ENCODE measurements around the gene PCDHGA1.
"Not testable (repeated sequence)": the region's sequence is repeated elsewhere in the genome, so short reads cannot be mapped to it uniquely, and the experiment has no call there.

PCDHGA1 gene

DNA sequence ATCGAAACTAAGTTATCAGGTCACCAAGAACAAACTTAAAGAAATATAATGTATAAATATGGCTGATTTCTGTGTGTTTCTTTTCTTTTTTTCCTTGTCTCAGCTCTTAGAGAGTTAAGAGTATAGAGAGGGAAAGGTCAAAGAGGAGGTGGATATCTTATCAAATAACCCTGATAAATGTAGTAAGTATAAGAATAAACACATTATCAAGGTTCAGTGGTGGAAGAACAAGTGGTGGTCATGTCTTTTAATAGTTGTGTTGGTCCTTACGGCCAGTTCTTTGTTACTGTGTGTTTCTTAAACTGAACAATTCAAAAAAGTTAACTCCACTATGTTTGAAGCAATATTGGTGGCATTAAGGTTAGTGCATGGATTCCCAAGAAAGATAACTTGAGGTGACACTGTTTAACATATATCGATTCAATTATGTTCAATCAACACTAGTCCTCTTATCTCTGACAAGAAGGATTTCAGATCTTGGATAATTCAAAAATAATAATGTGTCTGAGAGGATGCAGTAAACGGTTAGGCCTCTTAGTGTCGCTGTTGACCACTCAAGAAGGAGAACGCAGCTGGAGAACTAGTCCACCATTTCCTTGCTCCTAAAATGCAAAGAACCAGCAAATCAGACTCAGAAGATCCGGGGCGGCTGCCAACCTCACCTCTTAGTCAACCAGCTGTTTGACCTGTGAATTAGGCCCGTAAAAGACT, 13.1 kb downstream of the PCDHGA1 start, which contains the start of gene PCDHGA3:
Gene PCDHGA3 (plus strand): TSS at position 588 of the 711 bp plus-strand sequence. CDS start 205 bp downstream, outside the sequence.
- Histone ChIP-seq H2BK15ac (replicated peaks; ENCODE audit: low read depth) (no peak within 1 kb of the TSS), H3K36me3 (ENCODE audit: control insufficient read depth, insufficient read depth, low read length) (no peaks in the 10 kb centered on the region), H3K79me1 (ENCODE audit: low read length) (no peaks in the 10 kb centered on the region), H3K79me2 (ENCODE audit: control insufficient read depth, insufficient read depth, low read length) (no peaks in the 10 kb centered on the region), H3K9ac (ENCODE audit: low read length) (no peak within 1 kb of the TSS), H3K56ac (ENCODE audit: low read length) (no peak within 1 kb of the TSS), H3K4me3 (ENCODE audit: low read length) (no peak within 1 kb of the TSS), H4K8ac (ENCODE audit: low read depth, low read length) (no peak within 1 kb of the TSS), H2AK5ac (ENCODE audit: low read length) (no peak within 1 kb of the TSS), H3K23ac (ENCODE audit: low read length) (no peak within 1 kb of the TSS), H3K18ac (ENCODE audit: low read length) (no peak within 1 kb of the TSS), H3K27me3 (ENCODE audit: insufficient read depth, low read length, poor library complexity) (no peaks in the 10 kb centered on the region), H3K27ac (ENCODE audit: low read depth, low read length) (no peak within 1 kb of the TSS), H3K4me2 (ENCODE audit: low read length) (no peak within 1 kb of the TSS), H4K5ac (ENCODE audit: low read length) (no peak within 1 kb of the TSS), H2BK120ac (ENCODE audit: low read depth, low read length) (no peak within 1 kb of the TSS), H3K4ac (ENCODE audit: low read depth, low read length) (no peak within 1 kb of the TSS), H3K4me1 (ENCODE audit: control insufficient read depth, low read depth, low read length) (no peaks in the 10 kb centered on the region), H2BK5ac (ENCODE audit: low read length) (no peak within 1 kb of the TSS)
- peak; percentile 37 for DNase-seq
- WGBS (ENCODE audit: extremely low coverage, insufficient coverage, low lambda C conversion rate): no CpG with 5 or more reads among the region's 9 CpGs

GRCh38 chr5:141343953-141344463, 13.7 kb downstream of the PCDHGA1 start:
- Histone ChIP-seq H2AK5ac (ENCODE audit: low read length) (no peak overlapping the region), H4K5ac (ENCODE audit: low read length) (no peak overlapping the region), H3K23ac (ENCODE audit: low read length) (no peak overlapping the region), H3K18ac (ENCODE audit: low read length) (no peak overlapping the region), H3K4me1 (ENCODE audit: control insufficient read depth, low read depth, low read length) (no peaks in the 10 kb centered on the region), H3K27ac (ENCODE audit: low read depth, low read length) (no peak overlapping the region), H2BK5ac (ENCODE audit: low read length) (no peak overlapping the region), H3K56ac (ENCODE audit: low read length) (no peak overlapping the region), H3K36me3 (ENCODE audit: control insufficient read depth, insufficient read depth, low read length) (no peaks in the 10 kb centered on the region), H3K4me2 (ENCODE audit: low read length) (no peak overlapping the region), H3K9ac (ENCODE audit: low read length) (no peak overlapping the region), H2BK15ac (replicated peaks; ENCODE audit: low read depth) (no peak overlapping the region), H3K79me2 (ENCODE audit: control insufficient read depth, insufficient read depth, low read length) (no peaks in the 10 kb centered on the region), H3K79me1 (ENCODE audit: low read length) (no peaks in the 10 kb centered on the region), H2BK120ac (ENCODE audit: low read depth, low read length) (no peak overlapping the region), H4K8ac (ENCODE audit: low read depth, low read length) (no peak overlapping the region), H3K4ac (ENCODE audit: low read depth, low read length) (no peak overlapping the region), H3K27me3 (ENCODE audit: insufficient read depth, low read length, poor library complexity) (no peaks in the 10 kb centered on the region), H3K4me3 (ENCODE audit: low read length) (no peak overlapping the region)
- no CpG with 5 or more reads among the region's 31 CpGs for WGBS (ENCODE audit: extremely low coverage, insufficient coverage, low lambda C conversion rate)
- no peak for DNase-seq

GRCh38 chr5:141345327-141345726, 15.0 kb downstream of the PCDHGA1 start:
- H3K27me3 ChIP-seq (ENCODE audit: insufficient read depth, low read length, poor library complexity): no peaks in the 10 kb centered on the region
- H2BK120ac ChIP-seq (ENCODE audit: low read depth, low read length): no peak overlapping the region
- H3K9ac ChIP-seq (ENCODE audit: low read length): no peak overlapping the region
- H2BK5ac ChIP-seq (ENCODE audit: low read length): no peak overlapping the region
- no peak overlapping the region for H3K4ac ChIP-seq (ENCODE audit: low read depth, low read length)
- H3K18ac ChIP-seq (ENCODE audit: low read length): no peak overlapping the region
- H3K4me2 ChIP-seq (ENCODE audit: low read length): no peak overlapping the region
- H3K79me1 ChIP-seq (ENCODE audit: low read length): no peaks in the 10 kb centered on the region
- no peak for DNase-seq
- no peak overlapping the region for H2BK15ac ChIP-seq (replicated peaks; ENCODE audit: low read depth)
- no peak overlapping the region for H3K27ac ChIP-seq (ENCODE audit: low read depth, low read length)
- no peak overlapping the region for H3K4me3 ChIP-seq (ENCODE audit: low read length)
- H4K5ac ChIP-seq (ENCODE audit: low read length): no peak overlapping the region
- WGBS (ENCODE audit: extremely low coverage, insufficient coverage, low lambda C conversion rate): no CpG with 5 or more reads among the region's 20 CpGs
- H3K4me1 ChIP-seq (ENCODE audit: control insufficient read depth, low read depth, low read length): no peaks in the 10 kb centered on the region
- H3K56ac ChIP-seq (ENCODE audit: low read length): no peak overlapping the region
- no peak overlapping the region for H4K8ac ChIP-seq (ENCODE audit: low read depth, low read length)
- no peaks in the 10 kb centered on the region for H3K36me3 ChIP-seq (ENCODE audit: control insufficient read depth, insufficient read depth, low read length)
- H2AK5ac ChIP-seq (ENCODE audit: low read length): no peak overlapping the region
- no peak overlapping the region for H3K23ac ChIP-seq (ENCODE audit: low read length)
- H3K79me2 ChIP-seq (ENCODE audit: control insufficient read depth, insufficient read depth, low read length): no peaks in the 10 kb centered on the region

DNA sequence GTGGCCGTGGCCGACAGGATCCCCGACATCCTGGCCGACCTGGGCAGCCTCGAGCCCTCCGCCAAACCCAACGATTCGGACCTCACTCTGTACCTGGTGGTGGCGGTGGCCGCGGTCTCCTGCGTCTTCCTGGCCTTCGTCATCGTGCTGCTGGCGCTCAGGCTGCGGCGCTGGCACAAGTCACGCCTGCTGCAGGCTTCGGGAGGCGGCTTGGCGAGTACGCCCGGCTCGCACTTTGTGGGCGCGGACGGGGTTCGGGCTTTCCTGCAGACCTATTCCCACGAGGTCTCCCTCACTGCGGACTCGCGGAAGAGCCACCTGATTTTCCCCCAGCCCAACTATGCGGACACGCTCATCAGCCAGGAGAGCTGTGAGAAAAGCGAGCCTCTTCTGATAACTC, 15.7 kb downstream of the PCDHGA1 start:
- not testable (repeated sequence) for H3K36me3 ChIP-seq (ENCODE audit: control insufficient read depth, insufficient read depth, low read length); H3K79me2 ChIP-seq (ENCODE audit: control insufficient read depth, insufficient read depth, low read length); H3K4me1 ChIP-seq (ENCODE audit: control insufficient read depth, low read depth, low read length); H3K9ac ChIP-seq (ENCODE audit: low read length); H3K4ac ChIP-seq (ENCODE audit: low read depth, low read length); H3K4me3 ChIP-seq (ENCODE audit: low read length); H2BK5ac ChIP-seq (ENCODE audit: low read length); H3K79me1 ChIP-seq (ENCODE audit: low read length); H4K5ac ChIP-seq (ENCODE audit: low read length); DNase-seq; H3K27me3 ChIP-seq (ENCODE audit: insufficient read depth, low read length, poor library complexity); H3K18ac ChIP-seq (ENCODE audit: low read length); H4K8ac ChIP-seq (ENCODE audit: low read depth, low read length); H3K27ac ChIP-seq (ENCODE audit: low read depth, low read length); H2AK5ac ChIP-seq (ENCODE audit: low read length); H2BK120ac ChIP-seq (ENCODE audit: low read depth, low read length); H3K4me2 ChIP-seq (ENCODE audit: low read length); H3K23ac ChIP-seq (ENCODE audit: low read length); H3K56ac ChIP-seq (ENCODE audit: low read length); H2BK15ac ChIP-seq (replicated peaks; ENCODE audit: low read depth)
- WGBS (ENCODE audit: extremely low coverage, insufficient coverage, low lambda C conversion rate): no CpG with 5 or more reads among the region's 35 CpGs

DNA sequence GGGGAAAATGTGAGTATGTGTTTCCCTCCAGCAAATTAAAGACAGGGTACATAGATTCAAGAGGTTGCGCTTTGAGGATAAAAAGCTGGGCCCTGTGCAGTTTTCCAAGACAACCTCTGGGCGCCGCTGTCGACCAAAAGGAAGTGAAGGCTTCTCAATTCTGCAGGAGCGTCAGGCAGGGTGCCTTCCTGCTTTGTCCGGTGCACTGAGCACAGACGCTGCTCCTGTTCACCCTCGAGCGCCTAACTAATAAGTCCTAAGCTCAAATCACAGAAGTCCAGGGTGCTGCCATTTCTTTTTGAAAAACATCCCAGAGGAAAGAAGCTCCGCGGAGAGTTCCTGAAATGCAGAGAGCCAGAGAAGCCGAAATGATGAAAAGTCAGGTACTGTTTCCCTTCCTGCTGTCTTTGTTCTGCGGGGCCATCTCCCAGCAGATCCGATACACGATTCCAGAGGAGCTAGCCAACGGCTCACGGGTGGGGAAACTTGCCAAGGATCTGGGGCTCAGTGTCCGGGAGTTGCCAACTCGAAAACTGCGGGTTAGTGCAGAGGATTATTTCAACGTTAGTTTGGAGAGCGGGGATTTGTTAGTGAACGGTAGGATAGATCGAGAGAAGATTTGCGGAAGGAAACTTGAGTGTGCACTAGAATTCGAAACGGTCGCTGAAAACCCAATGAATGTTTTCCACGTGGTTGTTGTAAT, 19.8 kb downstream of the PCDHGA1 start, which contains the start of gene PCDHGB1:
Gene PCDHGB1 (plus strand): TSS at position 183 of the 703 bp plus-strand sequence. CDS start 162 bp downstream, at position 345.
- Histone ChIP-seq H3K27me3 (ENCODE audit: insufficient read depth, low read length, poor library complexity) (no peaks in the 10 kb centered on the region), H3K9ac (ENCODE audit: low read length) (no peak within 1 kb of the TSS), H3K18ac (ENCODE audit: low read length) (no peak within 1 kb of the TSS), H3K4me2 (ENCODE audit: low read length) (no peak within 1 kb of the TSS), H3K56ac (ENCODE audit: low read length) (peak within 1 kb of the TSS; percentile 17), H3K79me1 (ENCODE audit: low read length) (no peaks in the 10 kb centered on the region), H3K4me3 (ENCODE audit: low read length) (no peak within 1 kb of the TSS), H3K4me1 (ENCODE audit: control insufficient read depth, low read depth, low read length) (no peaks in the 10 kb centered on the region), H2BK15ac (replicated peaks; ENCODE audit: low read depth) (no peak within 1 kb of the TSS), H3K36me3 (ENCODE audit: control insufficient read depth, insufficient read depth, low read length) (no peaks in the 10 kb centered on the region), H3K23ac (ENCODE audit: low read length) (no peak within 1 kb of the TSS), H2BK120ac (ENCODE audit: low read depth, low read length) (no peak within 1 kb of the TSS), H3K27ac (ENCODE audit: low read depth, low read length) (no peak within 1 kb of the TSS), H3K79me2 (ENCODE audit: control insufficient read depth, insufficient read depth, low read length) (no peaks in the 10 kb centered on the region), H2AK5ac (ENCODE audit: low read length) (no peak within 1 kb of the TSS), H4K8ac (ENCODE audit: low read depth, low read length) (no peak within 1 kb of the TSS), H4K5ac (ENCODE audit: low read length) (no peak within 1 kb of the TSS), H3K4ac (ENCODE audit: low read depth, low read length) (no peak within 1 kb of the TSS), H2BK5ac (ENCODE audit: low read length) (no peak within 1 kb of the TSS)
- WGBS (ENCODE audit: extremely low coverage, insufficient coverage, low lambda C conversion rate): 100% methylated on average over 6 of the region's 29 CpGs
- DNase-seq: peak; percentile 85
